ENCODE results near the gene PGR. TPM values are rescaled to one million over a fixed set of nuclear protein-coding genes. Genes with fewer than 3 reads are reported as not detected.

The PGR gene
- total RNA-seq: not detected

- intact Hi-C loops (cut with micrococcal nuclease): no loop called here
- H3K9me3 Mint-ChIP-seq: no peaks in the 10 kb centered on the region
- CTCF ChIA-PET: no interaction called here
- no peak within 1 kb of the TSS for H3K4me3 Mint-ChIP-seq
- H3K27me3 Mint-ChIP-seq (ENCODE audit: low read depth): peaks cover 34% of the 10 kb centered on the region
- H3K27ac Mint-ChIP-seq: no peak within 1 kb of the TSS
- DNase-seq: no peak
- H3K4me1 Mint-ChIP-seq (ENCODE audit: low read depth): peaks cover 3% of the 10 kb centered on the region
- H3K36me3 Mint-ChIP-seq (ENCODE audit: low read depth): peaks cover 2% of the 10 kb centered on the region
Observed at GRCh38 chr11:101129203-101129943, at the start of gene PGR. PGR (minus strand) TSS chr11:101129813; CDS start chr11:101129070, 743 bp downstream.

- Mint-ChIP-seq H3K4me3 (no peak overlapping the region), H3K27me3 (ENCODE audit: low read depth) (no peaks in the 10 kb centered on the region), H3K9me3 (peaks cover 1% of the 10 kb centered on the region), H3K36me3 (ENCODE audit: low read depth) (no peaks in the 10 kb centered on the region), H3K4me1 (ENCODE audit: low read depth) (no peaks in the 10 kb centered on the region), H3K27ac (no peak overlapping the region)
- no peak for DNase-seq
- CTCF ChIA-PET: no interaction called here
- intact Hi-C loops (cut with micrococcal nuclease): no loop called here
Observed at GRCh38 chr11:101176381-101176780, 46.8 kb upstream of the PGR start.

- Mint-ChIP-seq H3K4me1 (ENCODE audit: low read depth) (no peaks in the 10 kb centered on the region), H3K9me3 (peaks cover 9% of the 10 kb centered on the region), H3K27ac (no peak overlapping the region), H3K4me3 (no peak overlapping the region), H3K36me3 (ENCODE audit: low read depth) (peaks cover 1% of the 10 kb centered on the region), H3K27me3 (ENCODE audit: low read depth) (no peaks in the 10 kb centered on the region)
- CTCF ChIA-PET: interaction anchor here (0.6 kb wide), 1 partner anchor 220 kb away, joined by 3 read pairs; no protein-coding TSS in a partner anchor
- no peak for DNase-seq
- intact Hi-C loops (cut with micrococcal nuclease): no loop called here
Observed at GRCh38 chr11:101169944-101170343, 40.3 kb upstream of the PGR start.

DNA sequence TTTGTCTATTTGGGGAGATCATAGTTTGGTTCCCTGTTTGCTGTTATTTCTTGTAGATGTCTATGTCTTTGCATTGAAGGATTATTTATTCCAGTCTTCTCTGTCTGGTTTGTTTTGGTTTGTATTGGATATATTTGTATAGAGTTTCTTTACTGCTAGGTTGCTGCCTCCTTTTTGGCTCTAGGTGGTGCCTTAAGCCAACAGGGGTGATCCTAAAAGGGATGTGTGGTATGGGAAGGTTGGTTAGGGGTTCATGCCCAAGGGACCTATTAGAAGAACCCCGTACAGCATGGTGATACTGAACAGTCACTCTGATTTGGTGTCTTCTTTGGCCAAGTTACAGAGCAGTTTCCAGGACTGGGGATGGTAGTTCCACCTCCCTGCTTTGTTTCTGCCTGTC, 36.4 kb upstream of the PGR start:
- DNase-seq: no peak
- Mint-ChIP-seq H3K4me1 (ENCODE audit: low read depth) (no peaks in the 10 kb centered on the region), H3K9me3 (peaks cover 9% of the 10 kb centered on the region), H3K4me3 (no peak overlapping the region), H3K27ac (no peak overlapping the region), H3K27me3 (ENCODE audit: low read depth) (no peaks in the 10 kb centered on the region), H3K36me3 (ENCODE audit: low read depth) (peaks cover 1% of the 10 kb centered on the region)
- intact Hi-C loops (cut with micrococcal nuclease): no loop called here
- CTCF ChIA-PET: no interaction called here

DNA sequence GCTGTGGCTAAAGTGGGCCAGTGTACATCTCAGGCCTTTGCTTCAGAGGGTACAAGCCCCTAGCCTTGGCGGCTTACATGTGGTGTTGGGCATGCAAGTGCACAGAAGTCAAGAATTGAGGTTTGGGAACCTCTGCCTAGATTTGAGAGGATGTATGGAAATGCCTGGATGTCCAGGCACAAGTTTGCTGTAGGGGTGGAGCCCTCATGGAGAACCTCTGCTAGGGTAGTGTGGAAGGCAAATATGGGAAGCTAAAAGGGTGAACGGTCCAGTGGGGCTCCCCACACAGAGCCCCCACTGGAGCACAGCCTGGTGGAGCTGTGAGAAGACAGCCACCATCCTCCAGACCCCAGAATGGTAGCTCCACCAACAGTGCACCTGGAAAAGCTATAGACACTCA, 28.5 kb upstream of the PGR start:
- Mint-ChIP-seq H3K27ac (no peak overlapping the region), H3K9me3 (peaks cover 27% of the 10 kb centered on the region), H3K4me3 (no peak overlapping the region), H3K4me1 (ENCODE audit: low read depth) (no peaks in the 10 kb centered on the region), H3K27me3 (ENCODE audit: low read depth) (no peaks in the 10 kb centered on the region), H3K36me3 (ENCODE audit: low read depth) (no peaks in the 10 kb centered on the region)
- intact Hi-C loops (cut with micrococcal nuclease): no loop called here
- CTCF ChIA-PET: no interaction called here
- DNase-seq: no peak

DNA sequence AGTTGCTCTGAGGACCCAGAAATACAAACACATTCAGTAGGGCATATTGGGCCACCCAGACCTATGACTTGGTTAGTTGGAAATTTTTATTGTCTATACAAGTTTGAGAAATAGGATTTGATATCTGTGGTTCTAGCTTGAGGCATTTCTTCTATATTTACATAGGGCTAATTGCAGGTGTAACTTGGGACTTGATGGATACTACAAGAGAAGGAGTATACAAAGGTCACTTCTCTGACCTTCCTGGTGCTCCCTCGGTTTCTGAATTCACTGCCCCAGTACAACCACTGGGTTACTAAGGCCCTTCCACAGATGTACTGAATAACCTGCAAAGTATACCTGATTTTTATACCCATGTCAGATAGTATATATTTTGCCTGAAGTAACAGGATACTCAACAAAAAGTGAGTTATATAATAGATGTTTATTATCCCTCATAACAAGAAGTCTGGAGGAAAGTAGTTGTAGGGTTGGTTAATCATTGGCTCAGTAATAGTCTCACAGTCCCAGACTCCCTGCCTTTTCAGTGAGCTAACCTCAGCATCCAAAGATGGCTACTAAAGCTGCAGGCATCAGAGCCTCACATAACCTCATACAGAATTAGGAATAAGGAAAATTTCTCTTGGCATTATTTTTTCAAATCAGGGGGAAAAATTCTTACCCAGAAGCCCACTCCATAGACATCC, 8.8 kb upstream of the PGR start:
- intact Hi-C loops (cut with micrococcal nuclease): no loop called here
- Mint-ChIP-seq H3K9me3 (peaks cover 1% of the 10 kb centered on the region), H3K27me3 (ENCODE audit: low read depth) (no peaks in the 10 kb centered on the region), H3K36me3 (ENCODE audit: low read depth) (no peaks in the 10 kb centered on the region), H3K4me1 (ENCODE audit: low read depth) (no peaks in the 10 kb centered on the region), H3K4me3 (no peak overlapping the region), H3K27ac (no peak overlapping the region)
- DNase-seq: no peak
- CTCF ChIA-PET: no interaction called here

- CTCF ChIA-PET: no interaction called here
- Mint-ChIP-seq H3K27ac (no peak overlapping the region), H3K9me3 (peaks cover 1% of the 10 kb centered on the region), H3K4me3 (no peak overlapping the region), H3K4me1 (ENCODE audit: low read depth) (no peaks in the 10 kb centered on the region), H3K27me3 (ENCODE audit: low read depth) (peaks cover 23% of the 10 kb centered on the region), H3K36me3 (ENCODE audit: low read depth) (peaks cover 2% of the 10 kb centered on the region)
- DNase-seq: no peak
- intact Hi-C loops (cut with micrococcal nuclease): no loop called here
Observed at GRCh38 chr11:101133190-101133589, 3.6 kb upstream of the PGR start.

DNA sequence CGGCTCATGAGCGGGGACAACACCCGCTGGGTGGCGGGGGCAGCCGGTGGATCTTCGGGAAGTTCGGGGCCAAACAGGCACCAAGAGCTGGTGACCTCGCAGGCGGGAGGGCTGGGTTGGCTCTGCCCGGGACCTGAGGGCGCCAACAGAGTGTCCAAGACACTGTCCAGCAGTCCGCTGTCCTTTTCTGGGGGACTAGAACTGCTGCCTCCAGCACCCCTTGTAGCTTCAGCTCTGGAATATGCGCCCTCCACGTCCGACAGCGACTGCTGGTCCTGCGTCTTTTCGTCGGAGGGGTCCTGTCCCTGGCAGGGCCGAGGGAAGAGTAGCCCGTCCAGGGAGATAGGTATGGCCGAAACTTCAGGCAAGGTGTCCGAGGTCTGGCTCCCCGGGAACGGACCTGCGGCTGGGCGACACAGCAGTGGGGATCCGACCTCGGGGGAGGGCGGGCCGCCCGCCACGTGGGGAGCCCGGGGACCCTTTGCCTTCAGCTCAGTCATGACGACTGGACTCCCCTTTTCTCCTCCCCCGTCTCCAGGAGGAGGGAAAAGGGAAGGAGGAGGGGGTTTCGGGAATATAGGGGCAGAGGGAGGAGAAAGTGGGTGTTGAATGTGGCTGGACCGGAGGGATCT, 926 bp downstream of the PGR start:
- Mint-ChIP-seq H3K27me3 (ENCODE audit: low read depth) (peaks cover 35% of the 10 kb centered on the region), H3K9me3 (no peaks in the 10 kb centered on the region), H3K4me1 (ENCODE audit: low read depth) (peaks cover 3% of the 10 kb centered on the region), H3K27ac (no peak overlapping the region), H3K36me3 (ENCODE audit: low read depth) (peaks cover 2% of the 10 kb centered on the region), H3K4me3 (no peak overlapping the region)
- CTCF ChIA-PET: no interaction called here
- intact Hi-C loops (cut with micrococcal nuclease): no loop called here
- no peak for DNase-seq

- no peak for DNase-seq
Observed at GRCh38 chr11:101127699-101128570, 1.7 kb downstream of the PGR start.

GRCh38 chr11:101127197-101127698, 2.4 kb downstream of the PGR start:
- Mint-ChIP-seq H3K27ac (no peak overlapping the region), H3K4me1 (ENCODE audit: low read depth) (peaks cover 3% of the 10 kb centered on the region), H3K4me3 (no peak overlapping the region), H3K9me3 (no peaks in the 10 kb centered on the region), H3K27me3 (ENCODE audit: low read depth) (peaks cover 35% of the 10 kb centered on the region), H3K36me3 (ENCODE audit: low read depth) (peaks cover 2% of the 10 kb centered on the region)
- CTCF ChIA-PET: no interaction called here
- intact Hi-C loops (cut with micrococcal nuclease): no loop called here
- DNase-seq: no peak

More at GRCh38 chr11:101127699-101128570, 1.7 kb downstream of the PGR start:
- intact Hi-C loops (cut with micrococcal nuclease): no loop called here
- CTCF ChIA-PET: no interaction called here
- H3K27me3 Mint-ChIP-seq (ENCODE audit: low read depth): peaks cover 35% of the 10 kb centered on the region
- H3K27ac Mint-ChIP-seq: no peak overlapping the region
- H3K4me3 Mint-ChIP-seq: no peak overlapping the region
- H3K9me3 Mint-ChIP-seq: no peaks in the 10 kb centered on the region
- H3K36me3 Mint-ChIP-seq (ENCODE audit: low read depth): peaks cover 2% of the 10 kb centered on the region
- H3K4me1 Mint-ChIP-seq (ENCODE audit: low read depth): peaks cover 3% of the 10 kb centered on the region

DNA sequence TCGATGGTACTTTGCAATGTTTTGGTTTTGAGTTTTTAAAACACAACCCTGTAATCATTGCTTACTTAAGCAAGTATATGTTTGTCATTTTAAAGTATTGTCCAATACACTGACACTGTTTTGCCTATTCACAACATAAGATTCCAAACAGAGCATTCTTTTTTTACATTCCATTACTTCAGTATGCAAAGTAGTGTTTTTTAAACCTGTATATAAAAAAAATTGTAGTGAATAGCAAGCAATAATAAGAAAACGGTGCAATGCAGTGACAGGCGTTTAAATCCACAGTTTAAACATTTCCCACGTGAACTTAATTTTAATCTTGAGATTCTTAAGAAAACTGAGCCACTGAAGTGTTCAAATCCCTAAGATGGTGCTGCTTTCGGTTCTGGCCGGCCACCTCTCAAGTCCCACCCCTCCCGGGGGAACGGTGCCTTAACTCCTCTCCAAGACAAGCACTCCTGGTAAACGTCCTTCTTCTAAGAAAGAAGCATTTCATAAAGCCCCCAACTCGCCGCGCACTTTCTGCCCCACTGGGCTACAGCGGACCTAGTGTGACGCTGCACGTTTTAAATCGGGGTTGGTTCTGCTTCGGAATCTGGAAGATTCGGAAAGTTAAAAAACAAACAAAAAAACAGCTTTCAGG, 2.9 kb downstream of the PGR start:
- intact Hi-C loops (cut with micrococcal nuclease): no loop called here
- peaks cover 35% of the 10 kb centered on the region for H3K27me3 Mint-ChIP-seq (ENCODE audit: low read depth)
- no peak overlapping the region for H3K4me3 Mint-ChIP-seq
- H3K27ac Mint-ChIP-seq: no peak overlapping the region
- no peaks in the 10 kb centered on the region for H3K9me3 Mint-ChIP-seq
- CTCF ChIA-PET: no interaction called here
- DNase-seq: no peak
- peaks cover 3% of the 10 kb centered on the region for H3K4me1 Mint-ChIP-seq (ENCODE audit: low read depth)
- H3K36me3 Mint-ChIP-seq (ENCODE audit: low read depth): peaks cover 2% of the 10 kb centered on the region

All from activated naive CD4-positive, alpha-beta T cell treated with anti-CD3 and anti-CD28 coated beads for 36 hours (primary cell).